ENCODE measurements around the gene ARHGAP32. TPM values are rescaled to one million over a fixed set of nuclear protein-coding genes. Genes with fewer than 3 reads are reported as not detected.

The ARHGAP32 gene
- total RNA-seq = 1.8 and 14.3 TPM in 2 replicates

GRCh38 chr11:129192150-129192549 lies at the start of gene ARHGAP32:
ARHGAP32 (minus strand) TSS chr11:129192325; CDS start chr11:129192198, 127 bp downstream.

GRCh38 chr11:128942817-128943427 lies 249.2 kb downstream of the ARHGAP32 start, which contains the start of gene TP53AIP1:
TP53AIP1 (minus strand) TSS chr11:128942871; CDS start chr11:128937818, 5,053 bp downstream.

Other genes with a start within 250 kb of the ARHGAP32 start
- not detected in 2 replicates for gene TP53AIP1, start 249.5 kb downstream of the ARHGAP32 start, total RNA-seq
- gene BARX2, start 183.5 kb upstream of the ARHGAP32 start, total RNA-seq = not detected in 2 replicates